Measurements from ENCODE around the gene TYK2. TPM values are rescaled to one million over a fixed set of nuclear protein-coding genes. Genes with fewer than 3 reads are reported as not detected.

TYK2 gene
- total and polyA plus RNA-seq, 2 of the 13 experiments (the other 11 are each of a cell fraction or from before 2014, with no cell fraction given): 38.8 to 60.1 TPM

DNA sequence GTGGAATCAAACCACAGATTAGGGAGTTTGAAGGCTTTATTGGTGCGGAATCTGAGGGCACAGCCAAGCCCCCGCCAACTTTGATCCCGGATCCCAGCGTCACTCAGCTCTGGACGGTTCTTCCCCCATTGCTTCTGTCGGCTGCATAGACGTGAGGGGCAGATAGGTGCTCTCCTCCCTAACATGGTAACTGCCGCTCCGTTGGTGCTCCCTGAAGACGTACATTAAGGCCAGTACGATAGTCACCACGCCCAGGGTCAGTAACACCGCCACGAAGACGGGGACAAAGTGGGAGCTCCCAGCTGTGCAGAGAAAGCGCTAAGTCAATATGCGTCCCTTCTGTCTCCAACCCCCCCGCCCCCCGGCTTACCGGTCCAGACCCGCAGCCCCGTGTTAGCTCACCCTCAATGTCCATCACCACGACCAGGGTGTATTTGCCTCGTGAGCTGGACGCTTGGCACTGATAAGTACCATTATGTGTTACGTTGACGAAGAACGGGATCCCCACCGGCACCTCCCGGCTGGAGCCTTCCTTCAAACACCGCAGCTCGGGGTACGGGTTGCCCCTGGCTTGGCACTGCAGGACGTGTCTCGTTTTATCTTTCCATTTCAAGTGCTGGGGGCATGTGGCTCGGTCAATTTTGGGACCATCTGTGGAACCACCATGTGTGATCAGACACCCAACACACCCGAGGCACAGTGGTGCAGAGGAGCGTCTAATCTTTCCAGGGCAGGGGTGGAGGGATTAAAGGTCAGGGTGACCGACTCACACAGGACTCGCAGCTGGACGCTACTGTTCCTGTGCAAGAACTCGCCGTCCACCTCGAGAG is 46.4 kb downstream of the TYK2 start (continued):
- TF ChIP-seq, protein P1, sequence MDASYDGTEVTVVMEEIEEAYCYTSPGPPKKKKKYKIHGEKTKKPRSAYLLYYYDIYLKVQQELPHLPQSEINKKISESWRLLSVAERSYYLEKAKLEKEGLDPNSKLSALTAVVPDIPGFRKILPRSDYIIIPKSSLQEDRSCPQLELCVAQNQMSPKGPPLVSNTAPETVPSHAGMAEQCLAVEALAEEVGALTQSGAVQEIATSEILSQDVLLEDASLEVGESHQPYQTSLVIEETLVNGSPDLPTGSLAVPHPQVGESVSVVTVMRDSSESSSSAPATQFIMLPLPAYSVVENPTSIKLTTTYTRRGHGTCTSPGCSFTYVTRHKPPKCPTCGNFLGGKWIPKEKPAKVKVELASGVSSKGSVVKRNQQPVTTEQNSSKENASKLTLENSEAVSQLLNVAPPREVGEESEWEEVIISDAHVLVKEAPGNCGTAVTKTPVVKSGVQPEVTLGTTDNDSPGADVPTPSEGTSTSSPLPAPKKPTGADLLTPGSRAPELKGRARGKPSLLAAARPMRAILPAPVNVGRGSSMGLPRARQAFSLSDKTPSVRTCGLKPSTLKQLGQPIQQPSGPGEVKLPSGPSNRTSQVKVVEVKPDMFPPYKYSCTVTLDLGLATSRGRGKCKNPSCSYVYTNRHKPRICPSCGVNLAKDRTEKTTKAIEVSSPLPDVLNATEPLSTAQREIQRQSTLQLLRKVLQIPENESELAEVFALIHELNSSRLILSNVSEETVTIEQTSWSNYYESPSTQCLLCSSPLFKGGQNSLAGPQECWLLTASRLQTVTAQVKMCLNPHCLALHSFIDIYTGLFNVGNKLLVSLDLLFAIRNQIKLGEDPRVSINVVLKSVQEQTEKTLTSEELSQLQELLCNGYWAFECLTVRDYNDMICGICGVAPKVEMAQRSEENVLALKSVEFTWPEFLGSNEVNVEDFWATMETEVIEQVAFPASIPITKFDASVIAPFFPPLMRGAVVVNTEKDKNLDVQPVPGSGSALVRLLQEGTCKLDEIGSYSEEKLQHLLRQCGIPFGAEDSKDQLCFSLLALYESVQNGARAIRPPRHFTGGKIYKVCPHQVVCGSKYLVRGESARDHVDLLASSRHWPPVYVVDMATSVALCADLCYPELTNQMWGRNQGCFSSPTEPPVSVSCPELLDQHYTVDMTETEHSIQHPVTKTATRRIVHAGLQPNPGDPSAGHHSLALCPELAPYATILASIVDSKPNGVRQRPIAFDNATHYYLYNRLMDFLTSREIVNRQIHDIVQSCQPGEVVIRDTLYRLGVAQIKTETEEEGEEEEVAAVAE (CRISPR knock-in tag; IDR thresholded peaks at IDR 0.05; ENCODE audit: borderline replicate concordance): no peak
- TF ChIP-seq RAD51 (IDR thresholded peaks at IDR 0.05; ENCODE audit: borderline replicate concordance): no peak
- no peak for TF ChIP-seq NFE2L1 (CRISPR knock-in tag; IDR thresholded peaks at IDR 0.05; ENCODE audit: borderline replicate concordance)
- TF ChIP-seq ZNF782 (CRISPR knock-in tag; IDR thresholded peaks at IDR 0.05; ENCODE audit: borderline replicate concordance): no peak
- TF ChIP-seq ZNF737 (CRISPR knock-in tag; IDR thresholded peaks at IDR 0.05; ENCODE audit: borderline replicate concordance): no peak
- TF ChIP-seq CCAR2 (optimal IDR thresholded peaks at IDR 0.05; ENCODE audit: low read depth, low read length): no peak
- no peak for TF ChIP-seq SSRP1 (CRISPR knock-in tag; IDR thresholded peaks at IDR 0.05)
- TF ChIP-seq, protein P2, sequence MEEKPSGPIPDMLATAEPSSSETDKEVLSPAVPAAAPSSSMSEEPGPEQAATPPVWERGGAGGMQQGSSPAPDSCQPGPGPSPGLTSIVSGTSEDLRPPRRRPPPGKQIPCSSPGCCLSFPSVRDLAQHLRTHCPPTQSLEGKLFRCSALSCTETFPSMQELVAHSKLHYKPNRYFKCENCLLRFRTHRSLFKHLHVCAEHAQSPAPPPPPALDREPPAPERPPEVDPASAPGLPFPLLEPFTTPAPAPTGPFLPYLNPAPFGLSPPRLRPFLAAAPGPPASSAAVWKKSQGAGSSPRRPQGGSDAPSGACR (CRISPR knock-in tag; IDR thresholded peaks at IDR 0.05): no peak
- no peak for TF ChIP-seq ZNF709 (CRISPR knock-in tag; IDR thresholded peaks at IDR 0.05)
- no peak for TF ChIP-seq CEBPG (CRISPR knock-in tag; IDR thresholded peaks at IDR 0.05)
- TF ChIP-seq, protein P3, sequence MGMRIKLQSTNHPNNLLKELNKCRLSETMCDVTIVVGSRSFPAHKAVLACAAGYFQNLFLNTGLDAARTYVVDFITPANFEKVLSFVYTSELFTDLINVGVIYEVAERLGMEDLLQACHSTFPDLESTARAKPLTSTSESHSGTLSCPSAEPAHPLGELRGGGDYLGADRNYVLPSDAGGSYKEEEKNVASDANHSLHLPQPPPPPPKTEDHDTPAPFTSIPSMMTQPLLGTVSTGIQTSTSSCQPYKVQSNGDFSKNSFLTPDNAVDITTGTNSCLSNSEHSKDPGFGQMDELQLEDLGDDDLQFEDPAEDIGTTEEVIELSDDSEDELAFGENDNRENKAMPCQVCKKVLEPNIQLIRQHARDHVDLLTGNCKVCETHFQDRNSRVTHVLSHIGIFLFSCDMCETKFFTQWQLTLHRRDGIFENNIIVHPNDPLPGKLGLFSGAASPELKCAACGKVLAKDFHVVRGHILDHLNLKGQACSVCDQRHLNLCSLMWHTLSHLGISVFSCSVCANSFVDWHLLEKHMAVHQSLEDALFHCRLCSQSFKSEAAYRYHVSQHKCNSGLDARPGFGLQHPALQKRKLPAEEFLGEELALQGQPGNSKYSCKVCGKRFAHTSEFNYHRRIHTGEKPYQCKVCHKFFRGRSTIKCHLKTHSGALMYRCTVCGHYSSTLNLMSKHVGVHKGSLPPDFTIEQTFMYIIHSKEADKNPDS (CRISPR knock-in tag; IDR thresholded peaks at IDR 0.05): 0 out of 2 replicates have a peak, but pooled peaks have one; percentile 5
- TF ChIP-seq, protein P4, sequence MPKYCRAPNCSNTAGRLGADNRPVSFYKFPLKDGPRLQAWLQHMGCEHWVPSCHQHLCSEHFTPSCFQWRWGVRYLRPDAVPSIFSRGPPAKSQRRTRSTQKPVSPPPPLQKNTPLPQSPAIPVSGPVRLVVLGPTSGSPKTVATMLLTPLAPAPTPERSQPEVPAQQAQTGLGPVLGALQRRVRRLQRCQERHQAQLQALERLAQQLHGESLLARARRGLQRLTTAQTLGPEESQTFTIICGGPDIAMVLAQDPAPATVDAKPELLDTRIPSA (CRISPR knock-in tag; IDR thresholded peaks at IDR 0.05; ENCODE audit: borderline replicate concordance): no peak
- TF ChIP-seq, protein P5, sequence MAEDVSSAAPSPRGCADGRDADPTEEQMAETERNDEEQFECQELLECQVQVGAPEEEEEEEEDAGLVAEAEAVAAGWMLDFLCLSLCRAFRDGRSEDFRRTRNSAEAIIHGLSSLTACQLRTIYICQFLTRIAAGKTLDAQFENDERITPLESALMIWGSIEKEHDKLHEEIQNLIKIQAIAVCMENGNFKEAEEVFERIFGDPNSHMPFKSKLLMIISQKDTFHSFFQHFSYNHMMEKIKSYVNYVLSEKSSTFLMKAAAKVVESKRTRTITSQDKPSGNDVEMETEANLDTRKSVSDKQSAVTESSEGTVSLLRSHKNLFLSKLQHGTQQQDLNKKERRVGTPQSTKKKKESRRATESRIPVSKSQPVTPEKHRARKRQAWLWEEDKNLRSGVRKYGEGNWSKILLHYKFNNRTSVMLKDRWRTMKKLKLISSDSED (CRISPR knock-in tag; IDR thresholded peaks at IDR 0.05): no peak
- TF ChIP-seq RBM22 (optimal IDR thresholded peaks at IDR 0.05; ENCODE audit: low read length): peak; percentile 4
- no peak for TF ChIP-seq TEAD3 (CRISPR knock-in tag; optimal IDR thresholded peaks at IDR 0.05; ENCODE audit: borderline replicate concordance)
- TF ChIP-seq, protein P6, sequence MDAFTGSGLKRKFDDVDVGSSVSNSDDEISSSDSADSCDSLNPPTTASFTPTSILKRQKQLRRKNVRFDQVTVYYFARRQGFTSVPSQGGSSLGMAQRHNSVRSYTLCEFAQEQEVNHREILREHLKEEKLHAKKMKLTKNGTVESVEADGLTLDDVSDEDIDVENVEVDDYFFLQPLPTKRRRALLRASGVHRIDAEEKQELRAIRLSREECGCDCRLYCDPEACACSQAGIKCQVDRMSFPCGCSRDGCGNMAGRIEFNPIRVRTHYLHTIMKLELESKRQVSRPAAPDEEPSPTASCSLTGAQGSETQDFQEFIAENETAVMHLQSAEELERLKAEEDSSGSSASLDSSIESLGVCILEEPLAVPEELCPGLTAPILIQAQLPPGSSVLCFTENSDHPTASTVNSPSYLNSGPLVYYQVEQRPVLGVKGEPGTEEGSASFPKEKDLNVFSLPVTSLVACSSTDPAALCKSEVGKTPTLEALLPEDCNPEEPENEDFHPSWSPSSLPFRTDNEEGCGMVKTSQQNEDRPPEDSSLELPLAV (CRISPR knock-in tag; conservative IDR thresholded peaks at IDR 0.05; ENCODE audit: low read depth): 0 out of 2 replicates have a peak, but pooled peaks have one; percentile 36
